ENCODE results near the gene LIN54.
"Not testable (repeated sequence)": the region's sequence is repeated elsewhere in the genome, so short reads cannot be mapped to it uniquely, and the experiment has no call there.

The LIN54 gene

DNA sequence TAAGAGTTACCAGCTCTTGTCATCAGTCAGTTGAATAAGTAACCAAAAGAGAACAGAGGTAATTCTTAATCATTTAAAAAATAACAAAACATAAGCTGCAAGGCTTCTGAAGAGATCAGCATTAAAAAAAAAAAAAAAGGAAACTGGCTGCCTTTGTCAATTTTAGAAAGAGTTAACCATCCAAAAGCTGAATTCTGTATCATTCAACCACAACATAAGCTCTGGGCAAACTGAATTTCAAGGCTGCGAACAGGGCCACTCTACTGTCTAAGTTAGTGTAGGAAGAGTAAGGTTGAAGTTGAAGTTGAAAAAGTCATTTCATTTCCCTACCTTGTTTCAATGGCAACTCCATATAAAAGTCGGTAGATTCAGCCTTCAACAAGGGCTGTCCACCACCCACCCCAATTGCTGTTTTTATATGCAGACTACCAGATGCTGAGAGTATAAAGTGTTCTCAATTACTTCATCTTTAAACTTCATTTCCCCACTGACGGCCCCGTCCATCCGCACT lies 1.1 kb upstream of the LIN54 start:
- DNase-seq, result no peak

DNA sequence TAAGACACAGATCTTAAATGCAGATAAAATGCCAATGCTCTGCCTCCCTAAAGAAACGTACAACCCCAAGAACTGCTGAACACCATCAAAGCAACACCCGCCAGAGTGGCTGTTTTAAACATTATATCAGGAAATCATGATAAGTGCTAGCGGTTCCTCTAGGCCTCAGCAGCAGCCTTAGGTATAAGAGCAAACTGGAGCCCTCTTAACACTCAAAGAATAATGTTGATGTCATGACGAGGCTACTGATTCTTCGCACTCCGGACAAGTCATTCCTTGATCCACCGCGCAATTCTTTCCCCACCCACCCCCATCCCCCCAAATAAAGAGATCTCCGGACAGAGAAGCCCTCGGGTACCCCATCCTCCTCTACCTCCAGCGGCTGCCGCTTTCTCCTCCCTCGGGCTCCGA lies 507 bp downstream of the LIN54 start:
- DNase-seq, result no peak

DNA sequence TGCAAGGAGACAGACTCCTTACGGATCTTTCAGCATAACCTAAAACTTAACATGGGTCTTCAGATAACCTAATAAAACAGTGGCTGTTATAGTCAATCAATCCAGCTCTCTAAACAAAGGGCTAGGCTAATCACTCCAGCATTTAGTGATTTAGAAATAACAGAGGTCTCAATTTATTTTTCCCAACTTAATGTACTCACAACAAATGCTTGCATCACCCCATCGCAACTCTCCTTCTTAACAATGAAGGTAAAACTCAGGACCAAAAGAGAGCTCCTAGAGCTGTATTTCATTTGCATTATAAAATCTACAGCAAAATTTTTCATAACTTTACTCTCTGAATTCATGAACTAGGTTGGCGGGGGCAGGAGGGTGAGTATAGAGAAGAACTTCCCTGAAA lies 1.1 kb downstream of the LIN54 start:
- DNase-seq, result no peak

DNA sequence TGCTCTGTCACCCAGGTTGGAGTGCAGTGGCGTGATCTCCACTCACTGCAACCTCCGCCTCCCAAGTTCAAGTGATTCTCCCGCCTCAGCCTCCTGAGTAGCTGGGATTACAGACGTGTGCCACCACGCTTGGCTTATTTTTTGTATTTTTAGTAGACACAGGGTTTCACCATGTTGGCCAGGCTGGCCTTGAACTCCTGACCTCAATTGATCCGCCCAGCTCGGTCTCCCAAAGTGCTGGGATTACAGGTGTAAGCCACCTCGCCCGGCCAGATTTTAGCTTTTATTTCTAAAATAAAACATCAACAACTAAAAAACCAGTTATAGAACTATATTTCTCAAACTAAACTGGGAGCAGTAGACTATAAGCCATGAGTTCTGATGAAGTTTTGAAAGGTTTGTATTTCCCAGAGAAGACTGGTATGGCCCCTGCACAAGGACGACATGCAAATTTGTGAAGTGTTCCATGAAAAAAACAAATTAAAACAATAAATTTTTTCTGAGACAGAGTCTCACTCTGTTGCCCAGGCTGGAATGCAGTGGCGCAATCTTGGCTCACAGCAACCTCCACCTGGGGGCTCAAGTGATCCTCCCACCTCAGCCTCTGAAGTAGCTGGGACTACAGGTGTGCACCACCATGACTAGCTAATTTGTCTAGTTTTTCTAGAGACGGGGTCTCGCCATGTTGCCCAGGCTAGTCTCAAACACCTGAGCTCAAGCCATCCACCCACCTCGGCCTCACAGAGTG lies 7.4 kb downstream of the LIN54 start:
- not testable (repeated sequence) for DNase-seq

DNA sequence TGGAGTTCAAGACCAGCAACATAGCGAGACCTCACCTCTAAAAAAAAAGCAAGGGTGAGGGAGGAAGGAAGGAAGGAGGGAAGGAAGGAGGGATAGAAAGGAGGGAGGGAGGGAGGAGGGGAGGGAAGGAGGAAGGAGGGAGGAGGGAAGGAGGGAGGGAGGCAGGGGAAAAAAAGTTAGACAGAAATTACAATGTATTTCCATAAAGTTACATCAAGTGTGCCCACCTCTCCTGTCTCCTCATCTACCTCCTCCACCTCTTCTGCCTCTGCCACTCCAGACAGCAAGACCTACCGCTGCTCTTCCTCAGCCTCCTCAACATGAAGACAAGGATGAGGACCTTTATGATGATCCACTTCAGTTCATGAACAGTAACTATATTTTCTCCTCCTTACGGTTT lies 8.3 kb downstream of the LIN54 start:
- no peak for DNase-seq

DNA sequence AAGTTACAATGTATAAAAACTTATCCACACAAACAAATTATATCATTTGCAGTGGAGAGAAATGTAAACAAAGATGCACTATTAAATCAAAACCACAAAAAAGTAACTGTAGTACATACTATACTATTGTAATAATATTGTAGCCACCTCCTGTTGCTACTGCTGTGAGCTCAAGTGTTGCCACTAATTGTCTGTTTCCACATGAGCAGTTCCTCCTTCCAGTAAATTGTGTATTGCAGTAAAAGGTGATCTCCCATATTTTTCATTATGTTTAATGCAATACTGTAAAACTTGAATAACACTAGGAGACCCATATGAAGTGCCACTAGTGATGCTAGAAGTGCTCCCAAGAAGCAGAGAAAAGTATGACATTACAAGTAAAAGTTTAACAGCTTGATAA lies 11.7 kb downstream of the LIN54 start:
- no peak for DNase-seq

DNA sequence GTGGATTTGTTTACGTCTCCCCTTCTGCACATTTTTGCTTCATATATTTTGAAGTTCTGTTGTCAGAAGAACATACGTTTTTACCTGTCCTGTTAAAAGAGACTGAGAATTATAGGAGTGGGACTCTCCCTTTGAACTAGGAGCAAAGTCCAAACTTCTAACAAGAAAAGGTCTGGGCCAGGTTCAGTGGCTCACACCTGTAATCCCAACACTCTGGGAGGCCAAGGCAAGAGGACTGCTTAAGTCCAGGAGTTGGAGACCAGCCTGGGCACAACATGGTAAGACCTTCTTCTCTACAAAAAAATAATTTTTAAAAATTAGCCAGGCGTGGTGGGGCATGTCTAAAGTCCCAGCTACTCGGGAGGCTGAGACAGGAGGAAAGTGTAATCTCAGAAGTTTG lies 15.8 kb downstream of the LIN54 start:
- DNase-seq, result no peak

DNA sequence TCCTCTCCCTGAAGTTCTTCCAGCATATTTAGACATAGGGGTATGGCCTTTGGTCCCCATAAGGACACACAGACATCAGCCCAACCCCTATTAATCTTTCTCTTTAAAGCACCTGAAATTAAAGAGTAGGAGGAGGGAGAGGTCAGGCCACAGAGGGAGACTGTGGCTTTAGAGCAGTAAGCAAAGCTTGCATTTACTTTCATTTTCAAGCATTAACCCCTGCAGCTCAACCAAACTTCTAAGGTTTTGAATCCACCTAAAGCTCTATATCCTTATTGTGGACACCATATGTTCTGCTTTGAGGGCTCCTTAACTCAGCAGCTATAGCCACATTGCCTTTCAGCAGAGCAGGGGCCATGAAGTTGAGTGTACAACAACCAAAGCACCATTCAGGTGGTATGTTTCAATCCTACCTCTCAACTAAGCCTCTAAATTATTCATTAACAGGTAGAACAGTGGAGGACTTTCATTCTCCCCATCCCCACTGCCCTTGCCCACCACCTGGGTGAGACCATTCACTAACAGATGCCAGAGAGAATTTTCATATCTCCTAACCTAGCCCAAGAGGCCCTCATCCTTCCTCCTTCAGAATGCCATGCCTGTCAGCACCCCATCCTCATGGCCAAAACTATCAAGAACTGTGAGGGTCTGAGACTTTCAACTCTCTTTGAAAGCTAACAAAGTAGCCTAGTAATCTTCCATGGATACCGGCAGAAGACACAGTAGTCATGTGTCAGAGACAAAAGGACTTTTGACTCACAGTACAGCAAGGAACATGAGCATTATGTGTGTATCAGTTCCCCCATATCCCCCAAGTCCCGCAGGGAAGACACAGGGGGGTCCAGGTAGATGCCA lies 20.8 kb downstream of the LIN54 start:
- no peak for DNase-seq

DNA sequence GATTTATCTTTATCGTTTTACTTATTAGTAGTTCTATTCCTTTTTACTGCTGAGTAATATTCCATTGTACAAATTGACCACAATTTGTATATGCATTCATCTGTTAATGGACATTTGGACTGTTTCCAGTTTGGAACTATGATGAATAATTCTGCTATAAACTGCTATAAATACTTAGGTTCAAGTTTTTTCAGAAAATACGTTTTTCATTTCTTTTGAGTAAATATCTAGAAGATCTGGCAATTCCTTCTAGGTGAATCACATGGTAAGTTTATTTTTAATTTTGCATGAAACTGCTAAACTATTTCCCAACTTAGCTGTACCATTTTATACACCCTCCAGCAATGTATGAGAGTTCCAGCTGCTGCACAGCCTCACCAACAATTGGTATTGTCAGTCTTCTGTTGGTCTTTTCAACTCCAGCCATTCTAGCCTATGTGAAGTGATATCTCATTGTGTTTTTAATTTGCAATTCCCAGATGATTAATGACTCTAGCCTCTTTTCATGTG lies 22.2 kb downstream of the LIN54 start:
- no peak for DNase-seq

DNA sequence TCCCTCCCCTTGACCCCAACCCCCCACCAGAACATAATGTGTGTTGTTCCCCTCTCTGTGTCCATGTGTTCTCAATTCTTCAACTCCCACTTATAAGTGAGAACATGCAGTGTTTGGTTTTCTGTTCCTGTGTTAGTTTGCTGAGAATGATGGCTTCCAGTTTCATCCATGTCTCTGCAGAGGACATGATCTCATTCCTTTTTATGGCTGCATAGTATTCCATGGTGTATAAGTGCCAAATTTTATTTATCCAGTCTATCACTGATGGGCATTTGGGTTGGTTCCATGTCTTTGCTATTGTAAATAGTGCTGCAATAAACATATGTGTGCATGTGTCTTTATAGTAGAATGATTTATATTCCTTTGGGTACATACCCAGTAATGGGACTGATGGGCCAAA lies 23.1 kb downstream of the LIN54 start:
- not testable (repeated sequence) for DNase-seq

DNA sequence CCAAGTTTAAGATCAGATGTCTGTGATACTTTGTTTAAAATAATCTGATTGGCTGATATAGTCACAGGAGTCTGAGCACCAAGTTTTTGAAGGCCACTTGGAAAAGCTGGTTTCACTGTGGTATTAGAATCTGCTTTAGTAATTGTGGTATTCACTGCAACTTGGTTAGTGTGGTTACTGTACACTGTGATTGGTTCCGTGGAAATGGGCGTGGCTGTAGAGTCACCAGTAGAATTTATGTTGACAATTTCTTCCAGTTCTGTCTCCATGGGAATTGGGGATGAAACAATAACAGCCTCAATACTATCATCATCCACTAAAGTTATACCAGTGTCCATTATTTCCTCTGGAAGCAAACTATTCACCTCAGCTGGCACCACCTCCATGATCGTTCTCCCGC lies 26.2 kb downstream of the LIN54 start:
- DNase-seq, result no peak

DNA sequence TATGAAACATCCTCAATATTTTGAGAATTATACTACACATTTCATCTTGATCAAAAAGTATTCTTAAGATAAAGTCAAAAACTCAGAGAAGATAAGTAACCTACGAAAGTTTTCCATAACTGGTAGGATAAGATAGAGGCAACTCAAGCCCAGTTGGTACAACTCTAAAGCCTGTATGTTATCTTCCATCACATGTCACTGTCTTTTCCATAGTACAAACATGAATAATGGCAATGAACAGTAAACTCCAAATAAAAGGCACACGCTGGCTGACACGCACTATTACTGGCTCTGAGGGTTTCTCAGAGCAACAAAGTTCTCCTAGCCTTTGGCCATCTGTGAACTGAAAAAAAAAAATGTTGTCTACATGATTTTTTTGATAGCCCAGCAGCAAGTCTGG lies 27.2 kb downstream of the LIN54 start:
- no peak for DNase-seq

DNA sequence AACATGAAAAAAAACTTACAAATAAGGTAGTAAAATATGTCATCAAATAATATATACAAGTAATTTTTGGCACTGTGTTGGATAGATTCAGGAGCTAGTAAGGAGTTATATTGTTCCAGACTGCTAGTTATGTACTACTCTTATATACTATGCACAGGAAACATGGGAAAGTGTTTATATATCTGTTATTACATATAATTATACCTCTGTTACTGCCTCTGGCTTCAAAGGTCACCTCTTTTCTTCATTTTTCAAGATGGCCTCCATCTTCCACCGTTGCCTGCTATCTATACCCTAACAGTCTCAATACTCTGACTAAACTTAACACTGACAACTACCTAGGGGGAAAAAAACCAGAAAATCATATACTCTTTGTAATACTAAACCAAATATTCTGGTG lies 29.5 kb downstream of the LIN54 start:
- DNase-seq, result no peak

DNA sequence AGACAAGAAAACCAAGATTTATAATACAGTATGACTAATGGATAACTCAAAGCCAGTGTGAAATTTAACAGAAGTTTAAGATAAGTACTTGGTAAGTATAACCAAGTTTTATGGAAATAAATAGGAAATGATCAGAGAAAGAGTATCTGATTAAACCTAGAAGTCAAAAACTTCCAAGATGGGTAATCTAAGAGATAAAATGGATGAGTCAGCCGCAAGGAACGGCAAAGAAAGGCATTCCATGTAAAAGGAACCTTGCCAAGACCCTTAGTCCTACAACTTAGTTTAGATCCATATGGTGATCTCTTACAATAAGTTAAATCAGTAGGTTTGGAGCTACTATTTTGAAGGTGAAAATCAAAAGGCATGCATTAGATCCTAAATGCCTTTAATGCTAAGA lies 34.8 kb downstream of the LIN54 start:
- no peak for DNase-seq

DNA sequence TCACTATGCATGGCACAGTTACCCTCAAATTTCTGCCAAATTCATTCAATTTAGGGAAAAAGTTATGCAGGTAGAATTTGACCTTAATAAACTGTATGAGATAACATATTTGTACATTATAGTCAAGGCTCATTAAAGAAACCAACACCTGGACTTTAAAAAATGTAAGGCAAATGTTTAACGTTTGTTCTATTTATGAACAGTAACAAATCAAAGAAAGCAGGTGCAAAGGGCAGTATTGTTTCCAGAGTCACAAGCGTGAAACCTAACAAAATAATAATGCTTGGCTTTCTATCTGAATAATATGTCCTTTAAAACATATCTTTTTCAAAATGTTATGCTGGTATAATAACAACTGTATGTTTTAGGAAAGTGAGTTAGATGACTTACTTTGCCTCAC lies 41.2 kb downstream of the LIN54 start:
- no peak for DNase-seq

DNA sequence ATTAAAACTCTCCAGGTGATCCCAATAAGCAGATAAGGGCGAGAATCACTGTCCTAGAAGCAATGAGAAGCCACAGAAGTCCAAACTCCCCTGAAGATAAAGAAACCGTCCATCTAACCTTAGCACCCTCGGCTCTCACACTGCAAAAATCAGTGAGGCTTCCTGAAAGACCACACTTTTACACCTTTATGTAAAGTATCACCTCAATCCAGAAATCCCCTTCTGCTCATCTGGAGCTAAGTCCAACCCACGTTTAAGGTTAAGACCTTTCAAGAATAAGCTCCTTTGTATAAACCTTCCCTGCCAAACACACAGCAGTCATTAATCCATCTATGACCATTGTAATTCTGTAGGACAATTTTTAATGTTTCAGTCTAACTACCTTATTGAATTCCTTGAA lies 41.7 kb downstream of the LIN54 start:
- DNase-seq, result no peak

DNA sequence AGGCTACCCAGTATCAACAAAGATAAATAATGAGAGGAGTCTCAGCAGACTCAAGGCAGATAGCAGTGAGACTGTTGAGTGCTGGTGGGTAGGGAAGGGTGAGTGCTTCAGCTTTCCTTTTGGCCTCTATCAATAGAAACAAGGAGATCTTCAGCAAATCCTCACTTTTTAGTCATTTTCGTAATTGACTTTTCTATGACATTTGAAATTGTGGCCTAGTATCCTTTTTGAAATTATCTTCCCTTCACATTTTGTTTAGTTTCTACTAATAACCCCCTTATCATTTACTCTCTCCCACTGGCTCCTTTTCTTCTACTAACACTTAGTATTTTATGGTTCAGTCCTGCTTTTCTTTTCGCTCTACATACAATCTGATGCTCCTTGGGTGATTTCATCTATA lies 44.9 kb downstream of the LIN54 start:
- DNase-seq, result no peak

DNA sequence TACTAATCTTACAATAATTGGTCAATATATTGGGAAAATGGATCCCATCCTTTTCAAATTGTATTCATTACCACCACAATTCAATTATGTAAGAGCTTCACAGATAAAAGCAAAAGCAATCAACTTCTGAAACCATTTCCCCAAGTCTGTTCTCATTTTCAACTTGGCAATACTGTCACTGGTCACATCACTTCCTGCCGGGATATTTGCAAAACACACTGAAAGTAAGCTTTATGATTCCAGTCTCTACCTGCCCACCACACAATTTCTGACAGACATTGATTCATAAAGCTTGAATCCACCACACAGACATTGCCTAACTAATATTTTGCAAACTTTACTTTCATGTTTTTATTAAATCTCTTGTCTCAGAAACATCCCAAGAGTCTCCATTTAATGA lies 53.6 kb downstream of the LIN54 start:
- DNase-seq, result no peak

DNA sequence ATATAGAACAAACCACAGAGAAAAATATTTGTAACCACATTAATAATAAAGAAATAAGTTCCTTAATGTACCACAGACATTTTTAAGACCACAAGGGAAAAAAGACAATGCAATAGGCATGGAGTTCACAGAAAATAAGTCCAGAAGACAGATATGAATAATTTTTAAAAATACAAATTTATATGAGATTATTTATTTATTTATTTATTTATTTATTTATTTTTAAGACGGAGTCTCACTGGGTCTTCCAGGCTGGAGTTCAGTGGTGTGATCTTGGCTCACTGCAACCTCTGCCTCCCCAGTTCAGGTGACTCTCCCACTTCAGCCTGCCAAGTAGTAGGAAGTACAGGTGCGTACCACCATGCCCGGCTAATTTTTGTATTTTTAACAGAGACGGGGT lies 56.4 kb downstream of the LIN54 start:
- no peak for DNase-seq

DNA sequence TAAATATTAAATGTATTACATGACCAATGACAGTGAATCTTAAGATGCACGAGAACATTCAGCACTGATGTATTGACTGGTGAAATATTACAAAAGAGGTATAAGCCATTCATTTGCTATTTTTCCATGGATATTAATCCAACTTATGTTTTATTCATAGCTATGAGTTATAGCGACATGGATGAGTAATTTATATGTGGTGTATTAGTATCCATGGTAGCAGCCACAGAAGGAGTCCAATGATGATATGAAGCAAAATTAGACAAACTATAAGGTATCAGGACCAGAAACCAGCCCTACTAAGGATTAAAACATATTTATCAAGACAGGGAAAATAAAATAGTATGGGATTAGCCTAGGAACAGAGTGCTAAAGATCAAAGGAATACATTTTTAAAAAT lies 59.4 kb downstream of the LIN54 start:
- DNase-seq, result no peak

DNA sequence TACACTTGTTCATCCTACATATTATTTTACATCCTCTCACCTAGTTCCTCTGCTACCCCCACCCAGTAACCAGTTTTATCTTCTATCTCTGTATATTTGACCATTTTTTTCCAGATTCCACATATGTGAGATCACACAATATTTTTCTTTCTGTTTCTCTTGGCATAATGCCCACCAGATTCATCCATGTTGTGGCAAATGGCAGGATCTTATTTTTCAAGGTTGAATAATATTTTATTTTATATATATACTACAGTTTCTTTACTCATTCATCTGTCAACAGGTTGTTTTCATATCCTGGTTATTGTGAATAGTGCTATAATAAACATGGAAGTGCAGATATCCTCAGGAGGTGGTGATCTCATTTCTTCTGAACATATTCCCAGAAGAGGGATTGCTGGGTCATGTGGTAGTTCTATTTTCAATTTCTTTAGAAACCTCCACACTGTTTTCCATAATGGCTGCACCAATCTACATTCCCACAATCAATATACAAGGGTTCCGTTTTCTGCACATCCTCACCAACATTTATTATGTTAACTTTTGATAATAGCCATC lies 61.9 kb downstream of the LIN54 start:
- DNase-seq, result no peak

DNA sequence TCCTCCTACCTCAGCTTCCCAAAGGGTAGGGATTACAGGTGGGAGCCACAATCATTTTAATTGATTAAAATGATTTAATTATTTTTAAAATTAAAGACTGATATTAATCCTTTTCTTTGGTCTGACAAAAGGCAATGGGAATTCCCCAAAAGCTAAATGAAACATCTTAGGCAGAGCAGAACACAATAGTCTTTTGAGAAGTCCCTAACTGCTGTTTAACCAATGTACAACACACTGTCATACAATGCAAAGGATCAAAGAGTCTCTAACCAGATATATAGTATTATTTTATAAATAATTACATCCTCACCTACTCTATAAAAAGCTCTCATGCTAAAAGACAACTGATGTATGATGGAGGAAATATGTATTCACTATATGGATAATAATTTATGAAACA lies 63.1 kb downstream of the LIN54 start:
- no peak for DNase-seq

DNA sequence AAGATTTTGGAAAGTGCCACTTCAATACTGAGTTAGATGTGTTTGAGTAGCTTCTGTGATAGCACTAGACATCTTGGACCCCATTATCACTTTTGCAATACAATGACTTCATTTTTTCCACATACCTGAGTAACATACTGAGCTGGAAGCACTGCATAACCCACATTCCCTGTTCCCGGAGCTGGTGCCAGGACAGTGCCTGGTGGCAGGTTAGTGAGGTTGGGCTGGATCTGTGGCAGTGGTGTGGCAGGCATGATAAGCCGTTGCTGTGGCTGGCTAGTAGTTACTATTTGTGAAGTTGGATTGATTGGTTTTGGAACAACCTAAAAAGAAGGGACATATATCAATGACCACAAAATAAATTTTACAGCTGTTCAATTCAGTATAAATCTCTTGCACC lies 71.2 kb downstream of the LIN54 start:
- no peak for DNase-seq

DNA sequence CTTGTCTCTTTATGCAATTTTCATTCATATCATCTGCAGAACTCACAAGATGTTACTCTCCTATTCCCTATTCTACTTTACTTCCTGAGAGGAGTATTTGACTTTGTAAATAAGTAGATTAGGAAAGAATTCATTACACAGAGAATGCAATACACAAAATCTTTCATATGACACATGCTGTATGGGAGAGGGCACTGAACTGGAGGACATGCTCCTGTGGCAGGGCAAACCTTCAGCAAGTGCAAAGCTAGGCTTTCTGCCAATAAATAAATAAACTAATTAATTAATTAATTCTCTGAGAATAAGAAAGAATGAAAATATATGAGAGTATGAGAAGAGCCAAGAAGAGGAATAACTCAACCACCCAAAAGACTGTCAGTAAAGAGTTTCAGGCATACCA lies 76.2 kb downstream of the LIN54 start:
- no peak for DNase-seq
